ENCODE results near the gene ARHGAP15.

Gene ARHGAP15

DNA sequence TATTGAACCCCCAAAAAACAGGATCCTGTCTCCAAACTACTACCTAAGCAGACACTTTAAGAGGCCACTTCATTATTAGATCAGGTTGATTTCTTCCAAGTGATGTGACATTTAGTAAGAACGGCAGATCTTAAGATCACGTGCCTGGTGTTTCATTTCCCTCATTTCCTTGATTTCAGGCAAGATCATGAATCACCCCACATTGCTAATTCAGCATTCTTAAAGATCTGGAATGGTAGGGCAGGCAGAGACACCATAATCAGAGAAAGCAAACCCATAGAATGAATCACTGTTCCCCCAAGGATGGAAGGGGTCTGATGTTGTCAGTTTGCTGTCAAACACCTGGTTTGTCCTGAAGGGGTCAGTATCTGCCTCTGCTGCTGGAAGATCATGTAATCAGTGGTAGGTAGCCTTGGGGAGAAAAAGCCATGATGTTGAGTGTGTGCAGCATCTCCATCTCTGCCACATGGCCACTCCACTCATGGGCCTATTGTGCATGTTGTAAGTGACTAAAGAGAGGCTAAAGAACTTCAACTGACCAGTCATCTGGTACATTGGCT lies 133.9 kb downstream of the ARHGAP15 start:
- DNase-seq (ENCODE audit: low spot score): peak; percentile 3

- no peak for DNase-seq (ENCODE audit: low spot score)
Observed at GRCh38 chr2:143264851-143265250, 135.6 kb downstream of the ARHGAP15 start.

GRCh38 chr2:143279672-143280071 lies 150.5 kb downstream of the ARHGAP15 start:
- no peak for DNase-seq (ENCODE audit: low spot score)

GRCh38 chr2:143280097-143280757 lies 151.0 kb downstream of the ARHGAP15 start:
- no peak for DNase-seq (ENCODE audit: low spot score)

DNA sequence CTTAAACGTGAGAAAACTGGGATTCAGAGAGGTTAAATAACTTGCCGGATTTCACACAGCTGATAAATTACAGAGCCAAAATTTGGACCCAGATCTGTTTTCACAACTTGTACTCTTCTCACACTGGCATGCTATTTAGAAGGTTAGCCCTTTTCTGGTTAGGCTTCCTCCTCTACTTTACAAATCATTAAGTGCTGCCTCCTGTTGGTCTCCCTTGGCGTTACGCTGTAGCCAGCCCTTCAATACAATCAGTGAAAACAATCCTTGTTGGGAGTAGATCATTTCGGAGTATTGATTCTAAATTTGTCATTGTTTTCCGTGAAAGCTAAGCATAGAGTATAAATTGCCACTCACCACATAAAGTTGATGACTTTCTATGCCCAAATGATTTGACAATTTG lies 153.5 kb downstream of the ARHGAP15 start:
- DNase-seq (ENCODE audit: low spot score): no peak

DNA sequence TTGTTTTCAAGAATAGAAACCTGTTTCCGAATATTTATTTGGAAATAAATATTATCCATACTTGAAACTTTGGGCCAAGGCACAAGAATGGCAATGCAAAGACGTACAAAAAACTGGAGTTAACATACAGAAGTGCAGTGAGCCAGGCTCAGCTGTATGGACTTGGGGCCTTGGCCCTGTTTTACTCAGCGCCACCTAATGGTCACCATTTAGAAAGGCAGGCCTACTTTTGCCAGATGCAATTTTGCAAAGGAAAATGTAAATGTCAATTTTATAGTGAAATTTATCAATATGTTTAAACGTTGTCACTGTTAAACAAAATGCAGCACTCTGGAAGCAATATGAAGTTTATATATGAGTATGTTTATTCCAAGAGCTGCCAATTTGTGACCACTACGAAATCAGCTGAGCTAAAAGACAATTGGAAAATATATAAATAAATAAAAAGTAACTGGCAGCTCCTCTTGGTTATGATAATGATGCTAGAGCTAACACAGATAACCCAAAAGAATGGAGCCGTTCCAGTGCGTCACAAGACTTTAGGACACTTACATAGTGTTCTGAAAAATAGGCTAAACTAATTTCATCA lies 155.0 kb downstream of the ARHGAP15 start:
- peak; percentile 56 for DNase-seq (ENCODE audit: low spot score)

DNA sequence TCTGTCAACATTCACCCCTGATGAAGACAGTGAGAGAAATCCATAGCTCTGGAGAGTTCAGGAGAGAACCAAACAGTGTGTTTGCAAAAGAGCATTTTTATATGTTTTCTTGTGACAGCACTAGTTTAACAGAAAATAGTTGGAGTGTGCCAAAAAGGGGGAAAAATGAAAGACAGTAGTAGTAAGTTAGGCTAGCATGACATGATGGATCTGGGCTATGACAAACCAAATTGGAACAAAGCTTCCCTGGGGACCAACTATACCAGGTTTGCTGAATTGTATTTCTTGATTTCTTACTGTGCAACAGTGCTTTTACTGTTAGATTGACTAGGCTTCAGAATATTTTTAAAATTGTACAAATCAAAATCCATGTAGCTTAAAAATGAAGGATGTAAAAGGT lies 159.8 kb downstream of the ARHGAP15 start:
- DNase-seq (ENCODE audit: low spot score): no peak

- DNase-seq (ENCODE audit: low spot score): no peak
Observed at GRCh38 chr2:143290221-143290620, 161.0 kb downstream of the ARHGAP15 start.

DNA sequence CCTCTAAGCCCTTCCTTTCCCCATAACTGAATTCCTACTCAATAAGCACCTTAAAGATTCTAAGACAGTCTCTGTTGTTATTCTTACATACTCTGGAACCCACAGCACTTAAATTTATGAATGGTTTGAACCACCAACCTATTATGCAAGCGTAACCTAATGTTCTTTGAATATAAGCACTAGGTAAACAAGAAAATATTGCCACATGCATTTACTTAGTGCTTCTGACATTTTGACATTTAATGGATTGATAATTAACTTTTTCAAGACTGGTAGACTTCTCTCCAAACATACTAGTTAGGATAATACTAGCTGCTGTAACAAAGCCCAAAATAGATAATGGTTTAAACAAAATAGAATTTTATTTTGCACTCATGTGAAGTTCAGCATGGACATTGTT lies 164.8 kb downstream of the ARHGAP15 start:
- no peak for DNase-seq (ENCODE audit: low spot score)

DNA sequence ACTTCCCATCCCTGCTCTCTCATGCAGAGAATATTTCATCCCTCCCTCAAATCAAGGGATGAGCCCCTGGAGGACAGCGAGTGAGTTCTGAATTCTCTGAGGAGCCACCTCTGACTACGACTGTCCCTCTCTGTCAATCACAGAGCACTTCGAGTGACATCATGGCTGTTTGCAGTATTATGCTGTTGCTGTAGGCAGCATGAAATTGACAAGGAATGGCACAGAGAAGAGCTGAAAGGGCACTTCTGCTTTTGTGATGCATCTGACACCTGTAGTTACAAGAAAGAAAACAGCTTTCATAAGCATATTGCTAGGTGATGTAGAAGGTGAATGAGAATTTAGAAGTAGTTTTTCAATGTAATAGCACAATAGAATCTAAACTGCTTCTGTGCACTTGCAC lies 166.9 kb downstream of the ARHGAP15 start:
- DNase-seq (ENCODE audit: low spot score): no peak

DNA sequence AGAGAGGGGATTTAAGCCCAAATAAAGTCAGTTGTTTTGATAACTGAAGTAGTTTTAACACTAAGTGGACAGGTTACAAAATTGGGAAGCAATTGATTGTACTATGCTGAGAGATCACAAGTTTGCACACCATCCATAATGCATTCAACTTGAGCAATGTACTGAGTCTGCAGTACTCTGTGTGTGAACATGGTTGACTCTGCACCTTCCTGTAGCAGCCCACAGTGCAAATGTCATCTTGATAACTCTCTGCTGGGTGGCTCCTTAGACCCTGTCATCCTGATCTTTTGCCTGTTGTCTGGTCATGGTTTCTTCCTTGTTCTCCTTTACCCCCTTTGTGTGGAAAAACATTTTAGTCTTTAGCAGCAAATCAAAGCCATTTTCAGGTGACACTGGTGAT lies 168.0 kb downstream of the ARHGAP15 start:
- DNase-seq (ENCODE audit: low spot score): no peak

DNA sequence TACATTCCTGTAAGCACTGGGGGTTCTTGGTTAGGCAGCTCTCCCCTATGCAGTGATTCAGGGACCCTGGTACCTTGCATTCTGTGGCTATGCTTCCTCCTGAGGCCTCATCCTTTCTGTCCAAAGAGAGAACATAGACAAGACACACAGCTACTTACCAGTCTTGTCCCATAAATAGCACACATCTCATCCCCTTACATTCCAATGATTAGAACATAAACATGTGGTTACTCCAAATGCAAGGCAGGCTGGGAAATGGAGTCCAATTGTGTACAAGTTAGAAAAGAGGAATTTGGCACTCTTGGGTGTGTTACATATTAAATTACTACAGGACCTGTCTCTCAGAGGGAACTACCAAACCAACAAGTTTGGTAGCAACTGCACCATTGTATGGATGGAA lies 171.3 kb downstream of the ARHGAP15 start:
- DNase-seq (ENCODE audit: low spot score): no peak

DNA sequence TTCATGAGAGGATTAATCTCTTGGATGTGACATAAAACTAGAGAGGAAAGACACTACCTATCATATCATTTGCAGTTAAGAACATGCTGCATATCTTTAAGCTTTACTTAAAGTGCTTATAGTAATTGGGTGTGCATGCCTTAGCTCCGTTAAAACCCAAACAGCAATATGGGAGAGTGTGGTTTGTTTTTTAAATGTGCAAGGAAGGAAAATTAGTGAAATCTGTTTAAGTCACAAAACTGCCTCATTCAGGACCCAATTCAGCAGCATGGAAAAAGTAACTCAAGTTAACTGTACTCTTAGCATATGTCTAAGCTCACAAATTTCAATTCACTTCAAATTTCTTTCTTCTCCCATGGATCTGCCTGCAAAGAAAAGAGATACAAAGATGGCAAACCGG lies 182.2 kb downstream of the ARHGAP15 start:
- DNase-seq (ENCODE audit: low spot score): no peak

GRCh38 chr2:143312441-143312840 lies 183.2 kb downstream of the ARHGAP15 start:
- DNase-seq (ENCODE audit: low spot score): no peak

GRCh38 chr2:143313861-143314260 lies 184.6 kb downstream of the ARHGAP15 start:
- DNase-seq (ENCODE audit: low spot score): no peak

- DNase-seq (ENCODE audit: low spot score): no peak
Observed at GRCh38 chr2:143321994-143322393, 192.8 kb downstream of the ARHGAP15 start.

GRCh38 chr2:143329288-143329687 lies 200.1 kb downstream of the ARHGAP15 start:
- DNase-seq (ENCODE audit: low spot score): no peak

- no peak for DNase-seq (ENCODE audit: low spot score)
Observed at GRCh38 chr2:143333168-143333791, 204.1 kb downstream of the ARHGAP15 start.

GRCh38 chr2:143333847-143334246 lies 204.6 kb downstream of the ARHGAP15 start:
- DNase-seq (ENCODE audit: low spot score): no peak

DNA sequence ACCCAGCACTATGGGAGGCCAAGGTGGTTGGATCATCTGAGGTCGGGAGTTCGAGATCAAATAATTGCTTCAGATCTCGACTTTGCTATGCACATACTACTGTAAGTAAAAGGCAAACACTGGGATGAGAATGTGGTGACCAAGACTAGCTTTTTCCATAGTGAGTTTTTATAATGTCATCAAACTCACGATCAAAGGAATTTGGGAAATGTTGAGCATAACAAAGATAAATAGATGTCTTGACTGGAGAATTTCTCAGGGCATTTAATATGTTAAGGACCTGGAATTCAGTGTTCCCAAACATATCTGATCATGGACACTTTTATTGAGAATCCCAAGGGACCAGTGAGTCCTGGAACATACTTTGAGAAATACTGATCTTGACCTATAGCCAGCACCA lies 205.6 kb downstream of the ARHGAP15 start:
- DNase-seq (ENCODE audit: low spot score): no peak

- no peak for DNase-seq (ENCODE audit: low spot score)
Observed at GRCh38 chr2:143336719-143337210, 207.5 kb downstream of the ARHGAP15 start.

DNA sequence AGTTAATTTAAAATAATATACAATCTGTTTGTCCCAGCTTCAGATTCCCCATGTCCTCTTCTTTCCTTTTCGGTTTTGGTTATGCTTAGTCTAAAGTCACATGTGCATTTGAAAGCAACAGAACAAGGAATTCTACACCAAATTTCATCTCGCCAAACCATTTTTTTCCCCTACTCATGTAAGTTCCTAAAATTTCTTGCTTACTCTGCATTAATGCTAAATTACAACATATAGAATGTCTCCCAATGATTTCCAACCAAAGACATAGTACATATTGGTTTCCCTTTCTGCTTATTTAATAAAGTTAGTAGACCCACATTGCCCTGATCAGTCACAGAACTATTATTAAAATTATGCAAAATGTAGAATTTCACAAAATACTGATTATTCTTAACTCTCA lies 212.3 kb downstream of the ARHGAP15 start:
- no peak for DNase-seq (ENCODE audit: low spot score)

DNA sequence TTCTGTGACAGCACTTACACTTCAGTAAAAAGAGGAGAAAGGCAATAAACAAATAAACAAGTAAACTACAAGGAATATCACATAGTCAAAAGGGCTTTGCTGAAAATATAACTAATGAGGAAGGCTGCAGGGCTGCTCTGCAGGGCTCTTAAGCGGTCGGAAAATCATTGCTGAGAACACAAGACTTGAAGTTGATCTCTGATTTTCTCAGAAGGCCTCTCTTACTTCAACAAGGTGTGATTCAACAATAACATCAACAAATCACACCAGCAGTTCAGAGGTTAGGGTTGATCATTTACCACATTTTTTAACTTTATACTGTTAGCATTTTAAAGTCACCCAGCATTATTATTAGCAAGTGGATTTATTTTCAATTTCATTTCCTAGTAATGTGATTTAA lies 215.6 kb downstream of the ARHGAP15 start:
- peak; percentile 41 for DNase-seq (ENCODE audit: low spot score)

All from kidney tubule cell (primary cell).